ENCODE data around the gene WNK3.
A peak's percentile ranks its signal among the peaks of the same experiment; 100 is the strongest.

The WNK3 gene

GRCh38 chrX:54246866-54247265 lies 111.0 kb downstream of the WNK3 start:
- no peak for TF ChIP-seq CTCF (IDR thresholded peaks at IDR 0.05; ENCODE audit: low read length, missing control alignments)
- no peak overlapping the region for H3K4me3 ChIP-seq (replicated peaks; ENCODE audit: low read depth, low read length)
- DNase-seq (ENCODE audit: low read depth), result peak; percentile 1

- TF ChIP-seq CTCF (IDR thresholded peaks at IDR 0.05; ENCODE audit: low read length, missing control alignments), result no peak
- H3K4me3 ChIP-seq (replicated peaks; ENCODE audit: low read depth, low read length), result no peak overlapping the region
- DNase-seq (ENCODE audit: low read depth), result no peak
Measured at GRCh38 chrX:54238588-54238987, 119.3 kb downstream of the WNK3 start.

- H3K4me3 ChIP-seq (replicated peaks; ENCODE audit: low read depth, low read length), result no peak overlapping the region
- no peak for TF ChIP-seq CTCF (IDR thresholded peaks at IDR 0.05; ENCODE audit: low read length, missing control alignments)
- no peak for DNase-seq (ENCODE audit: low read depth)
Measured at GRCh38 chrX:54237014-54237413, 120.8 kb downstream of the WNK3 start.

DNA sequence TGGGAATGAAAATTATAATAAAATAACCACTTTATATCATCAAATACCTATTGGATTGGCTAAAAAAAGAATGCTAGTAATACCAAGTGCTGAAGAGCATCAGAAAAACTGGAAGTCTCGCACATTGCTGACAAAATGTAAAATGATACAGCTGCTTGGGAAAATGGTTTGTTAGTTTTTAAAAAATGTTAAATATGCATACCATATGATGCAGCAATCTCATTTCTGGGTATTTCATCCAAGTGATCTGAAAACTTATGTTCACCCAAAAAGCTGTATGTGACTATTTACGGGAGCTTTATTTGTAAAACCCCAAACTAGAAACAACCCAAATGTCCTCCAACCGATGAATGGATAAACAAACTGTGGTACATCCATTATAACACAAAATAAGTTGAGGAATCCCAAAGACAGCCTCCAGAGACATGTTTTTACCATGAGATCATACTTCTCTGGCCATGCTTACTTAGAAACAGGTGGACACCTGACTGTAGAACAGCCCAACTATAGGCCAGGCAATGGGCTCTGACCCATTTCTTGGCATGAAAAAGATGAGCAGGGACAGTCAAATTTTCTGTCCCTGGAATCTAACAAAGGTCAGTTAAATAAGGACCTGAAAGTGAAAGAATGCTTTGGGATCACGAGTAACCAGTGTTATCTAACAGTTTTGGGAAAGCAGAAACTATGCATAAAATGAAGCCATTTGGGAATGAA lies 127.3 kb downstream of the WNK3 start:
- no peak for TF ChIP-seq CTCF (IDR thresholded peaks at IDR 0.05; ENCODE audit: low read length, missing control alignments)
- DNase-seq (ENCODE audit: low read depth), result peak; percentile 7
- H3K4me3 ChIP-seq (replicated peaks; ENCODE audit: low read depth, low read length), result no peak overlapping the region

- no peak for TF ChIP-seq CTCF (IDR thresholded peaks at IDR 0.05; ENCODE audit: low read length, missing control alignments)
- H3K4me3 ChIP-seq (replicated peaks; ENCODE audit: low read depth, low read length), result no peak overlapping the region
- DNase-seq (ENCODE audit: low read depth), result no peak
Measured at GRCh38 chrX:54223581-54223980, 134.3 kb downstream of the WNK3 start.

DNA sequence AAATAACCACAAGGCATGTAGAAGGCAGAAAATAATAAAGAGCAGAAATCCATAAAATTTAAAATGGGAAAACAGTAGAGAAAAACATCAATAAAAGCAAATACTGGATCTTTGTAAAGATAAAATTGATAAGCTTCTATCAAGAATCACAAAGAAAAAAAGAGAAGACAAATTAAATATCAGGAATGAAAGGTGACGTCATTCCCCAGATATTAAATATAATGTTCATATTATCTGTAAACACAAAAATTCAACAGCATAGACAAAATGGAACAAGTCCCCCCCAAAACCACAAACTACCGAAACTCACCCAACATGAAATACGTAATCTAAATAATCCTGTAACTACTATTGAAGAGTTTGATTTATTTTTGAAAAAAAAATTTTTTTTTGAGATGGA lies 144.2 kb downstream of the WNK3 start:
- TF ChIP-seq CTCF (IDR thresholded peaks at IDR 0.05; ENCODE audit: low read length, missing control alignments), result no peak
- H3K4me3 ChIP-seq (replicated peaks; ENCODE audit: low read depth, low read length), result no peak overlapping the region

DNA sequence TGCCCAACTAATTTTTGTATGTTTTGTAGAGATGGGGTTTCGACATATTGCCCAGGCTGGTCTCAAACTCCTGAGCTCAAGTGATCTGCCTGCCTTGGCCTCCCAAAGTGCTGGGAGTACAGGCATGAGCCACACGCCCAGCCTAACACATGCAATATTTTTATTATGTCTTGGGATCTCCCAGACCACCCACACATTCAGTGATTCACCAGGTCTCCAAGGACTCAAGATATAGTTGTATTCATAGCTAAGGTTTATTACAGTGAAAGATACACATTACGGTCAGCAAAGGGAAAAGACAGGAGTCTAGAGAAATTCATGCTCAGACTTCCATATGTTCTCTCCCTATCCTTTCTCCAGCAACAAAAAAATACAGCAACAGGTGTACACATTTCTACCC lies 149.3 kb downstream of the WNK3 start:
- no peak for TF ChIP-seq CTCF (IDR thresholded peaks at IDR 0.05; ENCODE audit: low read length, missing control alignments)
- DNase-seq (ENCODE audit: low read depth), result peak; percentile 27
- no peak overlapping the region for H3K4me3 ChIP-seq (replicated peaks; ENCODE audit: low read depth, low read length)

More for the DNA sequence above, 144.2 kb downstream of the WNK3 start:
- no peak for DNase-seq (ENCODE audit: low read depth)

Measured in fibroblast of pulmonary artery (primary cell).